ENCODE measurements around the gene AGRP.

AGRP gene

GRCh38 chr16:67461600-67462278 lies 21.6 kb downstream of the AGRP start:
- DNase-seq = no peak

DNA sequence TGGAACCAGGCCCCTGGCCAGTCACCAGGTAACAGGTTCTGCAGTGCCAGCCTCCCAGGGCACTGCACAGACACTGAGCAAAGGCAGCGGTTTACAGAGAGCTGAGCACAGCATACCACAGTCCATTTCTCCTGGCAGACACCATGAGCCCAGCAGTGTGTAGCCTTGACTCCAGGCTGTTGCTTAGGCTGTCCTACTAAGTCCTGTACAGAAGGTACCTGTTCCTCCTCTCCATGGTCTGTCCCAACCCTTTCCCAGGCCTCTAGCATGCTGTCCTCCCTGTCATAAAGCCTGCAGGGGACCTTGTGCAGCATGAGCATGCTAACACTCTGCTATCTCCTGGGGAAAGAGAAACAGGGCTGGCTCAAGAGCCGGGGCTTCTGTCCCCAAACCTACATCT lies 22.4 kb downstream of the AGRP start:
- DNase-seq = no peak

DNA sequence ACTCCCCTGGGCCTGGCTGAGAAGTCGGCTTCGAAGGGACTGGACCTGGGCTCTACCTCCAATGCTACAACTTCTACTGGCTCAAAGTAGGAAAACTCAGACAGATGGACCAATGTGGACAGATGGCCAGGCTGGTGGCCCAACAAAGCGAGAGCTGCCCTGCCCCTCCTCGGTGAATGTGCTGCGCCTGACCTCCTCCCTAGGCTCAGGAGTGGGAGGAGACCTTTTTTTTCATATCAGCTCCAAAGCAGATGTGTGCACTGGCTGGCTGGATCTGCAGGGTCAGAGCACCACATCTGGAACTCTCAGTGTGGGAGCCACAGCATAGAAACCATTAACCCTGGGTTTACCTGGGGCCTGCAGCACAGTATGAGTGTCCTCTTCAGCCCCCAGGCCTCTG lies 23.2 kb downstream of the AGRP start:
- DNase-seq = no peak

GRCh38 chr16:67459861-67460150 lies 23.5 kb downstream of the AGRP start:
- DNase-seq = no peak

DNA sequence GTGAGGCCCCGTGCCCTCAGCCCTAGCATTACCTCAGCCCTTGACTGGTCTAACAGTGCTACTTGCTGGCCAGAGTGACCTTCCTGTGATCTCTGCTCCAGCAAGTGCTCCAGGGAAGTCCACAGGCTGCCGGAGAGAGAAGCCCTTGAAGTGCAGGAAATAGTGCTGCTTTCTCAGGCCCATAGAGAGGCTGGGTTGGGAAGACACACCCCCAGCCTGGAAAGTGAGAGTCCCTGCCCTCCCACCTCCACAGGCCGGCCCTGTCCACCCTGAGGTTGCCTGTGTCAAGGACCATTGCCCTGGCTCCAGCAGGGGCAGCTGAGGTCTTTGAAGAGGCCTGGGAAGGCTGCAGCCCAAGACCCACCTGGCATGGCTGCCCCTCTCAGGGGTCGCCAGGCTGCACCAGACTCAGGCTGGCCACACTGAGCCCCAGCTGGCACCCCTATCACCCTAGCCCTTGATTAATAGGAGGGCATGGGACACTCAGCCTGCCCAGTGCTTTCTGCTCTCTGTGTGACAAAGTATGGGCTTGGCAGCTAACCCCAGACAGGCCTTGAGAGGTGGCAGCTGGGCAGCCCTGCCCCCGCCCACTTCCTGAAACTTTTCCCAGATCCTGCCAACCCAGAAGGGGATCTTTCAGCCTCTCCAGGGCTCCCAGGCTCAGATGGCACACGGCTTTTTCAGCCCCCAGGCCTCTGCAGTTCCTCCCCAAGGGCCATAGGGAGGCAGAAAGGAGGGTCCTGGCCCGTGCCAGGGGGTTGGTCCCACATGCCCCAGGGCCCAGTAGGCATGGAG lies 24.1 kb downstream of the AGRP start:
- DNase-seq = no peak

DNA sequence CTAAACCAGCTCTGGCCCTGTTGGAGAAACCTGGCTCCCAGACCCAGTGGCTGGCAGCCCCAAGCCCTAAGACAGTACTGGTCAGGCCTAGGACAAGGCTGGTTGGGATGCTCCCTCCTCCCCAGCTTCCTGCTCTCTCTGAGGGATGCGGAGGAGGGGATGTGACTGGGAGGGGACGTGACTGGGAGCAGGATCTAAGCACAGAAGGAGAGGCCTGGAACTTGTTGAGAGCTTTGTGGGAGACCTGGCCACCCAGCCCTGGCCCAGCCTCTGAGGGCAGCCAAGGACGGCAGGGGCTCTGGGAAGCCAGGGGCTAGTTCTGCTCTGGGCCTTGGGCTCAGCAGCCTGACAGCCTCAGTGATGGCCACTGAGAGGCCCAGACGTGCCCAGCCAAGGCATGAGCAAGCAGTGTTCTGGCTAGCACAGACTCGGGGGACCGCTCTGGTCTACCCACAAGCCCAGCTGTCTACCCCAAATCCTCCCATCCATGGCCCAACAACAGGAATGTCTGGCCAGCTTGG lies 25.2 kb downstream of the AGRP start:
- no peak for DNase-seq

DNA sequence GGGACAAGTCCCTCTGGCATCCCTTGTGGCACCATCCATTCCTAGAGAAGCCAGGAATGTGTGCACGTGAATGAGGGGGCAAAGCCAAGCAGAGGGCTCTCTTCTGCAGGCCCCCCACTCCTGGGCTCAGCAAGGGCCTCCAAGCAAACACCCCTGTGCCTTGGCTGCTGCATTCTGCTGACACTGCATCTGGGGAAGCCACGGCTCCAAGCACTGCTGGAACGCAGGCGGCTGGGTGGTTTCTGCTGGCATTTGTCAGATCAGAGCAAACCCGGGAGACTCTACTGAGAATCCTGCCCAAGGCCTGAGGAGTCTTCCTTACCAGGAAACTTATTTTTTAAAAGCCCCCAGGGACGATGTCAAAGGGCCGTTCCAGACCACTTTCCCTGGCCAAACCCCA lies 25.7 kb downstream of the AGRP start:
- DNase-seq = no peak

- peak; percentile 13 for DNase-seq
These were observed 26.8 kb downstream of the AGRP start for GRCh38 chr16:67456391-67457081.

DNA sequence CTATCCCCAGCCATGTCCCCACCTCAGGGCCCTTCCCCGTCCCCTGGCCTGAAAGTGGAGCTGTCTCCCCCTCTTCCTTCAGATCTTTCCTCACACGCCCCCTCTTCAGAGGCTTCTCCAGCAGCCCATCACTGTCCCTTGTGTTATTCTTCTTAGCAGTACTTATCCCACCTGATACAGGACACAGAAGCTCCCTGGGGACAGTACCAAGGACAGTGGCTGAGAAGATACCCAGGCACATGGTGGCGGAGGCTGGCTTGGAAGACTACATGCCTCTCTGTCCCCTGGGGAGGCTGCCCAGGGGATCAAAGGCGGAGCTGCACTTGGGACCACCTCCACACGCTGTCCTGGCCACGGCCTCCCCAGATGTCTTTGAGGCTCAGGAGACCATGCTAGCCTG lies 28.5 kb downstream of the AGRP start:
- no peak for DNase-seq

DNA sequence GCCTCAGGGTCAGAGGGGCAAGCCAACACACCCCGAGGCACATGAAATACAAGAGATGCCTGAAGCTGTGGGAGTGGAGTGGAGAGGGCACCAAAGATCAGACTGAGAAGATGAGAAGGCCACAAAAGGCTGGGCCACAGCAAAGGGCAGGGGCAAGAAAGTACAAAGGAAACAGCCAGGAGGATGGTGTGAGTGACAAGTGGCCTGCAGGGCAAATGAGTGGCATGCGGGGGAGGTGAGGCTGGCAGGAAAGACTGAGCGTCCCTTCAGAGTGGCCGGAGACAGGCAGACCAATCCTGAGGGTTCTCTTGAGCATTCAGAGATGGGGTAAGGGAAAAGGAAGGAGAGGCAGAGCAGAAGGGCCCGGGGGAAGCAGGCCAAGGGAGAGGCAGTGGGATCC lies 29.2 kb downstream of the AGRP start:
- no peak for DNase-seq

DNA sequence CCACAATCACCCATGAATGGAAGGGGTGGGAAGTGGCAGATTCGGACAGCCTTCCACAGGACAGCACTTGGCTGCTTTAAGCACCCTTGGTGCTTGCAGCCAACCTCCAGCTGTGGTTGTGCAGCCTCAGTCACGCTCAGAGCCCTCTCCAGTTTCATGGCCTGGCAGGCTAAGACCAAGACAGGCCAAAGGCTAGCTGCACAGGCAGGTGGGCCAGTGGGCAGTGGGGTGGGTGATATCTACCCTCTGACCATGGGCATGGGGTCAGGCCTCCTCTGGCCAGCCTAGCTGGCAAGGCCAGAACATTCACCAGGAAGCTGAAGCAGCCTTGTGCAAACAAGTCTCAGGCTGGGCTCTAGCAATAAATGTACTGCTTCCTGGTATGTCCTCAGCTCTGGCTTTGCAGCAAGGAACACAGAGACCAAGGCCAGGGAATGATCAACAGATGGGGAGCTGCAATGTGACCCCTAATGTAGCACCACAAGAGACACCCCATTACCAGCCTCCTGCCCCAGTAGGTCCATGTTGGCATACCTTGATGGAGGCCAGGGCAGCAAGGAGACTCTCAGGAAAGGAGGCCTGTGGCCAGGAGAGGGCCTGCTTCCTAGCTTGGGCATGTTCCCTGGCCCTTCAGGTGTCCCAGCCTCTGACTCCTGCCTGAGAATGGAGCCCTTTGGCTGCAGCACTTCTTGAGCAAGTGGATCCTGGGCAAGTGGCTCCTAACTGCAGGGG lies 31.5 kb downstream of the AGRP start:
- no peak for DNase-seq

DNA sequence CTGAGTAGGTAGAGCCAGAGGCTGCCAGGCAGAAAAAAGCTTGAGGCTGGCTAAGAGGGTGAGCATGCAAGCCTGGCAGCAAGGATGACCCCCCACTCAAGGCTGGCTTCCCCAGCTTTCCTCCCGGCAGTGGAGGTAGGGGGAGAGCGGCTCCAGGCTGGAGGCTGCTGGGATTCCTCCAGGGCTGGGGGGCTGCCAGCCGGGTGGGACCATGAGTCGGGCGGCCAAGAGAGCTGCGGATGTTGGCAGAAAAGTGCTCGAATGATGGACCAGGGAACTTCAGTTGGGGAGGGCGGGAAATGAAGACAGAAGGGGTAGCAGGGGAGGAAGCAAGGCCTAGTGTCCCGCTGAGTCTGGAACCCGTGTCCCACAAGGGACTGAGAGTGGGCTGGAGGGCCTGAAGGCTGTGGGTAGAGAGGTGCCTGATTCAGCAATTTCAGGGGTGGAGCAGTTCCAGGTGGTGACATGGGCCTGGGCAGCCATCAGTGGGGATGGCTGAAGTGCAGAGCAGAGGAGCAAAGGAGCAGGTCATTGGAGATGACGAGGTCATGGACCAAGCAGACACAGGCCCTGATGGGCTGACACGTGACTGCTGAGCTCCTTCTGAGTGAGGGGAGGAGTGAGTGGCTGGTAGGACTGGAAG lies 32.2 kb downstream of the AGRP start:
- no peak for DNase-seq

GRCh38 chr16:67449739-67450138 lies 33.6 kb downstream of the AGRP start:
- no peak for DNase-seq

DNA sequence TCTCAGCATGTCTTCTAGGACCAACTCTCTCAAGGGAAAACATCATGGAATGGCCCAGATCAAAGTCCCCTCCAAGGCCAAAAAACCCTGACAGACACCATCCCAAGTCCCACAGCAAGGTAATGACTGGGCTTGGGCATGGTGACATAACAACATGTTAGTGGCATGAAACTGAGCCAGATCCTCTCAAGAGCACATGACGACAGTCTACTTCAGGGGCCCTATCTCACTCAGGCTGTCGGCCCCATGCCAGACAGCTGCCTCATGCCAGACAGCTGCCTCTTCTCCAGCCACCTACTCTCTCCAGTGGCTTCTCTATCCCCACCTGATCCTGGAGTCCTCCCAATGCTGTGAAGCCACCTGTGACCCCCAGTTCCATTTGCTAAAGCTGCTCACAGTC lies 34.0 kb downstream of the AGRP start:
- no peak for DNase-seq

DNA sequence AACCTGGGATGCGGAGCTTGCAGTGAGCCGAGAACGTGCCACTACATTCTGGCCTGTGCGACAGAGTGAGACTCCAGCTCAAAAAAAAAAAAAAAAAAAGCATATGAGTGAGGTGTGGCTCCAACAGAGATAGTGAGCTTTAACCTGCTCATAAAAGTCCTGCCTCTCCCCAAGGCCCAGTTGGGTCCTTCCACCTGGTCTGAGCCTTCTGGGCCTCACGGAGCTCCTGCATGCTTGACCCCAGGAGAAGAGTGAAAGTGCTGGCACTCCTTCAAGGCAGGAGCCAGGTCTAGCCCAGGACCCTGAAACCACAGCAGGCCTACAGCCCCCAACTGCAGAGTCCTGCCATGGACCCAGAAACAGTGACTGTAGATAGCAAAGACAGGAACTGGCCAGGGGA lies 34.8 kb downstream of the AGRP start:
- no peak for DNase-seq

DNA sequence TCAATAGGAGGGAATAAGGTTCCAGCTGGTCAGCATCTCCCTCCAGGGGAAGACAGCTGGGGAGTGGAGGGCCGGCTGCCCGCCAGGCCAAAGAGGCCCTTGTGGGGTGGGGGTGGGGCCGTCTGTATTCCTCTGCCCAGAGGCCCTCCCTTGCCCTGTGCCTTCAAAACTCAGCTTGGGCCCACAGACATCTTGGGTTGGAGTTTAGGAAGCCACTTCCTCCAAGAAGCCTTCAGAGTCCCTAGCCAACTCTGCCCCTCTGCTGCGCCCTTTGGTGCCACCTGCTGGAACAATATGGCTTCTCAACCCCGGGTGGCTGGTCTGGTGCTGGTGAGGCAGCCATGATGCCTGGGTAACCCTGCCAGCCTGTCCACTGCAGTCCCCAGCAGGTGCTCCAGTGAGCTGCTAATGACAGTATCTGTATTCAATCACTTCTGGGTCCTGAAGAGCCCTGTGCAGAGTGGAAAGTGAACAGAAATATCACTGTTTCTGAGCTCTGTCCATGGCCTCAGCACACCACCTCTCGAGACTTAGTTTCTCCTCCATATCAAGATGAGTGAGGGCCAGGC lies 35.8 kb downstream of the AGRP start:
- peak; percentile 87 for DNase-seq

- no peak for DNase-seq
These were observed 36.3 kb downstream of the AGRP start for GRCh38 chr16:67446968-67447507.

- no peak for DNase-seq
These were observed 37.1 kb downstream of the AGRP start for GRCh38 chr16:67445913-67446907.

- no peak for DNase-seq
These were observed 37.9 kb downstream of the AGRP start for GRCh38 chr16:67445441-67445912.

DNA sequence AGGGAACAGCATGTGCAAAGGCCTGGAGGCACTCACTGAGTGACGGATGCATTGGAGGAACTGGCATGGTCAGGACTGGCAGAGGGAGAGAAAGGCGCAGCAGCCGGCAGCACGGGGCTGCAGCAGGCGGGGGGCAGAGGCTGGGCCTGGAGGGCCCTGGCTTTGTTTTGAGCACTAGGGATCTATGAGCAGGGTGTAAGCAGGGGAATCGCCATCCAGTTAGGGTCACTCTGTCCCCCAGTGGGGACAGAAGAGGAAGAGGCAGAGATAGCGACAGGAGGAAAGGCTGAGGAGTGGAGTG lies 38.3 kb downstream of the AGRP start:
- no peak for DNase-seq

Data from activated CD4-positive, alpha-beta T cell treated with anti-CD3 and anti-CD28 coated beads for 48 hours (primary cell).